ENCODE results near the gene ASCC3.

GRCh38 chr6:100680163-100680562 is 201.0 kb downstream of the ASCC3 start:
- TF ChIP-seq, protein P1, sequence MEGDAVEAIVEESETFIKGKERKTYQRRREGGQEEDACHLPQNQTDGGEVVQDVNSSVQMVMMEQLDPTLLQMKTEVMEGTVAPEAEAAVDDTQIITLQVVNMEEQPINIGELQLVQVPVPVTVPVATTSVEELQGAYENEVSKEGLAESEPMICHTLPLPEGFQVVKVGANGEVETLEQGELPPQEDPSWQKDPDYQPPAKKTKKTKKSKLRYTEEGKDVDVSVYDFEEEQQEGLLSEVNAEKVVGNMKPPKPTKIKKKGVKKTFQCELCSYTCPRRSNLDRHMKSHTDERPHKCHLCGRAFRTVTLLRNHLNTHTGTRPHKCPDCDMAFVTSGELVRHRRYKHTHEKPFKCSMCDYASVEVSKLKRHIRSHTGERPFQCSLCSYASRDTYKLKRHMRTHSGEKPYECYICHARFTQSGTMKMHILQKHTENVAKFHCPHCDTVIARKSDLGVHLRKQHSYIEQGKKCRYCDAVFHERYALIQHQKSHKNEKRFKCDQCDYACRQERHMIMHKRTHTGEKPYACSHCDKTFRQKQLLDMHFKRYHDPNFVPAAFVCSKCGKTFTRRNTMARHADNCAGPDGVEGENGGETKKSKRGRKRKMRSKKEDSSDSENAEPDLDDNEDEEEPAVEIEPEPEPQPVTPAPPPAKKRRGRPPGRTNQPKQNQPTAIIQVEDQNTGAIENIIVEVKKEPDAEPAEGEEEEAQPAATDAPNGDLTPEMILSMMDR (IDR thresholded peaks at IDR 0.05) = no peak
- TF ChIP-seq POLR2A (IDR thresholded peaks at IDR 0.05) = no peak

Measured in testis (tissue), 2 donors.